Erythroblast (primary cell): ENCODE results near the gene AVP.
"Not testable (repeated sequence)": the region's sequence is repeated elsewhere in the genome, so short reads cannot be mapped to it uniquely, and the experiment has no call there.

Experiments
- GATA1 ChIP-seq: IDR thresholded peaks from 2 replicates; pipeline ENCODE4 v1.6.1; 2011; ENCODE audit warnings: low read depth, mild to moderate bottlenecking, control low read depth, low read length, moderate library complexity
- POLR2A ChIP-seq: IDR thresholded peaks from 2 replicates; pipeline ENCODE4 v1.6.1; 2011; ENCODE audit warnings: mild to moderate bottlenecking, low read length

GRCh38 chr20:3124163-3124562, 39.6 kb upstream of the AVP start:
- not testable (repeated sequence) for TF ChIP-seq POLR2A, GATA1
